CD4-positive, alpha-beta T cell (primary cell): ENCODE data around the gene RAE1. TPM values are rescaled to one million over a fixed set of nuclear protein-coding genes. Genes with fewer than 3 reads are reported as not detected.
A peak's percentile ranks its signal among the peaks of the same experiment; 100 is the strongest.

ENCODE experiments used
- ATAC-seq: fragments of 200-7000 bp; cut with Tn5 transposase; one replicate; pipeline ENCODE4 v1.10.0; 2022; ENCODE audit warnings: mild to moderate bottlenecking; ENCODE audit not compliant: poor library complexity
- CTCF ChIA-PET: fragments of 350-600 bp; sonication (Branson Sonifier 250); formaldehyde crosslinking; loops from one replicate; lab custom pipeline; 2021; ENCODE audit warnings: antibody characterized with exemption, inconsistent platforms; lab: Charles Lee
- POLR2A ChIA-PET: fragments of 350-600 bp; sonication (Branson Sonifier 250); formaldehyde crosslinking; loops from one replicate; lab custom pipeline; 2021; ENCODE audit warnings: antibody characterized with exemption, inconsistent platforms; lab: Charles Lee
- DNase-seq, 14 experiments: peaks; one replicate each; pipeline ENCODE4 v3.0.0-alpha.2; 2013 to 2020; ENCODE audit warnings: mixed read lengths in 2 of 14
- H3K27ac ChIP-seq, 2 donors: one replicate each; pipeline versions ENCODE4 v1.5.1 to v1.7.0; 2013; ENCODE audit warnings: low read length in 2 of 2, low read depth in 1 of 2, mild to moderate bottlenecking in 1 of 2
- H3K27me3 ChIP-seq, 2 experiments: 1 replicate in 1 of 2; 2 replicates in 1 of 2; pipeline versions ENCODE4 v1.6.1 to v1.7.0; 2013; ENCODE audit warnings: low read length in 2 of 2, control low read depth in 1 of 2, mild to moderate bottlenecking in 1 of 2, moderate library complexity in 1 of 2; ENCODE audit not compliant: insufficient read depth in 2 of 2, control insufficient read depth in 1 of 2
- H3K36me3 ChIP-seq: one replicate; pipeline ENCODE4 v1.6.1; 2013; ENCODE audit warnings: low read length, control low read depth; ENCODE audit not compliant: insufficient read depth
- H3K4me1 ChIP-seq: one replicate; pipeline ENCODE4 v1.6.1; 2013; ENCODE audit warnings: low read length, control low read depth; ENCODE audit not compliant: insufficient read depth
- H3K4me3 ChIP-seq: one replicate; pipeline ENCODE4 v1.5.1; 2013; ENCODE audit warnings: mild to moderate bottlenecking, low read length, moderate library complexity
- H3K9me3 ChIP-seq, 2 experiments: 1 replicate in 1 of 2; 2 replicates in 1 of 2; pipeline versions ENCODE4 v1.6.1 to v1.7.0; 2013; ENCODE audit warnings: low read length in 2 of 2, mild to moderate bottlenecking in 2 of 2, control low read depth in 1 of 2, moderate library complexity in 1 of 2; ENCODE audit not compliant: control insufficient read depth in 1 of 2, insufficient read depth in 1 of 2
- H3K27ac Mint-ChIP-seq: one replicate; pipeline ENCODE4 v1.8.0; 2020; ENCODE audit warnings: mixed read lengths
- H3K27me3 Mint-ChIP-seq: one replicate; pipeline ENCODE4 v1.8.0; 2021; ENCODE audit warnings: mixed read lengths
- H3K36me3 Mint-ChIP-seq: one replicate; pipeline ENCODE4 v1.8.0; 2021; ENCODE audit warnings: low read depth, mixed read lengths
- H3K4me1 Mint-ChIP-seq: one replicate; pipeline ENCODE4 v1.8.0; 2021; ENCODE audit warnings: low read depth, mixed read lengths
- H3K4me3 Mint-ChIP-seq: one replicate; pipeline ENCODE4 v1.8.0; 2020; ENCODE audit warnings: mild to moderate bottlenecking, mixed read lengths
- H3K9me3 Mint-ChIP-seq: one replicate; pipeline ENCODE4 v1.8.0; 2020; ENCODE audit warnings: mixed read lengths
- intact Hi-C, 2 experiments: fragments of 100-400 bp; cut with DNase I in 1 of 2; cut with micrococcal nuclease in 1 of 2; formaldehyde crosslinking; loops; one replicate each; pipeline versions ENCODE4 v1.15.1 to v1.9.0; 2023 to 2025; cut with DNase I, micrococcal nuclease
- total RNA-seq, 174 experiments: library from RNA in 2 of 174; stranded (reverse) in 2 of 174; gene quantifications; one replicate each; pipeline ENCODE4 v1.2.3 and lab custom pipeline; 2021 to 2026
- TF ChIP-seq, protein P1 (sequence below): fragments of 200-600 bp; IDR thresholded peaks from one replicate; pipeline ENCODE4 v1.8.0; 2022; ENCODE audit warnings: antibody characterized with exemption, mild to moderate bottlenecking

Gene RAE1
- total RNA-seq, 2 experiments from 2014 or later, result 58.8 to 60.7 TPM

GRCh38 chr20:57409672-57410397 lies 58.8 kb downstream of the RAE1 start:
- H3K27ac ChIP-seq, result no peak overlapping the region
- Mint-ChIP-seq H3K27me3 (no peaks in the 10 kb centered on the region), H3K4me3 (peak overlapping the region; percentile 71), H3K9me3 (no peaks in the 10 kb centered on the region), H3K4me1 (peaks cover 25% of the 10 kb centered on the region), H3K36me3 (peaks cover 64% of the 10 kb centered on the region), H3K27ac (peak overlapping the region; percentile 96)
- H3K27me3 ChIP-seq, result no peaks in the 10 kb centered on the region
- TF ChIP-seq, protein P1, sequence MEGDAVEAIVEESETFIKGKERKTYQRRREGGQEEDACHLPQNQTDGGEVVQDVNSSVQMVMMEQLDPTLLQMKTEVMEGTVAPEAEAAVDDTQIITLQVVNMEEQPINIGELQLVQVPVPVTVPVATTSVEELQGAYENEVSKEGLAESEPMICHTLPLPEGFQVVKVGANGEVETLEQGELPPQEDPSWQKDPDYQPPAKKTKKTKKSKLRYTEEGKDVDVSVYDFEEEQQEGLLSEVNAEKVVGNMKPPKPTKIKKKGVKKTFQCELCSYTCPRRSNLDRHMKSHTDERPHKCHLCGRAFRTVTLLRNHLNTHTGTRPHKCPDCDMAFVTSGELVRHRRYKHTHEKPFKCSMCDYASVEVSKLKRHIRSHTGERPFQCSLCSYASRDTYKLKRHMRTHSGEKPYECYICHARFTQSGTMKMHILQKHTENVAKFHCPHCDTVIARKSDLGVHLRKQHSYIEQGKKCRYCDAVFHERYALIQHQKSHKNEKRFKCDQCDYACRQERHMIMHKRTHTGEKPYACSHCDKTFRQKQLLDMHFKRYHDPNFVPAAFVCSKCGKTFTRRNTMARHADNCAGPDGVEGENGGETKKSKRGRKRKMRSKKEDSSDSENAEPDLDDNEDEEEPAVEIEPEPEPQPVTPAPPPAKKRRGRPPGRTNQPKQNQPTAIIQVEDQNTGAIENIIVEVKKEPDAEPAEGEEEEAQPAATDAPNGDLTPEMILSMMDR, result no peak
- H3K4me3 ChIP-seq, result no peak overlapping the region
- peaks cover 48% of the 10 kb centered on the region for H3K36me3 ChIP-seq
- ChIA-PET POLR2A (interaction anchor here (1.0 to 5.5 kb wide), 5 partner anchors 12 to 25 kb away, joined by 3 to 46 read pairs (median 5); no protein-coding TSS in a partner anchor), CTCF (no interaction called here)
- ATAC-seq (no peak), DNase-seq (no peak)
- intact Hi-C loops, result no loop called here
- H3K9me3 ChIP-seq, result no peaks in the 10 kb centered on the region
- H3K4me1 ChIP-seq, result peaks cover 35% of the 10 kb centered on the region

GRCh38 chr20:57410398-57410920 lies 59.4 kb downstream of the RAE1 start:
- ATAC-seq, result no peak
- TF ChIP-seq, protein P1, result no peak

GRCh38 chr20:57410924-57411323 lies 59.9 kb downstream of the RAE1 start:
- H3K27ac Mint-ChIP-seq, result peak overlapping the region; percentile 96
- no peaks in the 10 kb centered on the region for H3K27me3 Mint-ChIP-seq
- Histone ChIP-seq H3K4me1 (peaks cover 24% of the 10 kb centered on the region), H3K9me3 (no peaks in the 10 kb centered on the region), H3K27me3 (no peaks in the 10 kb centered on the region), H3K27ac (no peak overlapping the region), H3K4me3 (no peak overlapping the region), H3K36me3 (peaks cover 37% of the 10 kb centered on the region)
- ChIA-PET CTCF (no interaction called here), POLR2A (no interaction called here)
- intact Hi-C loops, result no loop called here
- H3K4me1 Mint-ChIP-seq, result peaks cover 25% of the 10 kb centered on the region
- H3K4me3 Mint-ChIP-seq, result peak overlapping the region; percentile 7
- H3K36me3 Mint-ChIP-seq, result peaks cover 53% of the 10 kb centered on the region
- DNase-seq (peak in 1 of 14 experiments; percentile 12), ATAC-seq (no peak)
- TF ChIP-seq, protein P1, result no peak
- no peaks in the 10 kb centered on the region for H3K9me3 Mint-ChIP-seq

More at GRCh38 chr20:57410398-57410920, 59.4 kb downstream of the RAE1 start:
- Mint-ChIP-seq H3K9me3 (no peaks in the 10 kb centered on the region), H3K27ac (peak overlapping the region; percentile 96), H3K36me3 (peaks cover 58% of the 10 kb centered on the region), H3K4me1 (peaks cover 25% of the 10 kb centered on the region), H3K4me3 (peak overlapping the region; percentile 7), H3K27me3 (no peaks in the 10 kb centered on the region)
- no peaks in the 10 kb centered on the region for H3K9me3 ChIP-seq
- DNase-seq, result no peak
- H3K27ac ChIP-seq, result no peak overlapping the region
- no peaks in the 10 kb centered on the region for H3K27me3 ChIP-seq
- peaks cover 42% of the 10 kb centered on the region for H3K36me3 ChIP-seq
- CTCF ChIA-PET, result no interaction called here
- intact Hi-C loops, result no loop called here
- H3K4me1 ChIP-seq, result peaks cover 29% of the 10 kb centered on the region
- no peak overlapping the region for H3K4me3 ChIP-seq
- POLR2A ChIA-PET, result interaction anchor here (1.9 to 5.5 kb wide), 2 partner anchors 13 to 25 kb away, joined by 6 to 46 read pairs; no protein-coding TSS in a partner anchor
